GM19455 (cell line): Measurements from ENCODE around the gene SCYGR8.

Experiments used
- ATAC-seq: cut with Tn5 transposase; IDR thresholded peaks from one replicate; pipeline ENCODE4 v1.9.1; 2021; ENCODE audit not compliant: unreplicated experiment

The SCYGR8 gene

GRCh38 chr2:227761740-227762476, 16.2 kb downstream of the SCYGR8 start:
- ATAC-seq: no peak

- no peak for ATAC-seq
Measured at GRCh38 chr2:227765788-227766372, 20.2 kb downstream of the SCYGR8 start.

- ATAC-seq: peak; percentile 100
Measured at GRCh38 chr2:227766373-227766883, 20.7 kb downstream of the SCYGR8 start.

GRCh38 chr2:227767830-227768229, 22.1 kb downstream of the SCYGR8 start:
- ATAC-seq: no peak

- ATAC-seq: no peak
Measured at GRCh38 chr2:227772197-227772661, 26.5 kb downstream of the SCYGR8 start.

GRCh38 chr2:227772932-227773331, 27.2 kb downstream of the SCYGR8 start:
- ATAC-seq: no peak

- ATAC-seq: no peak
Measured at GRCh38 chr2:227774011-227774624, 28.4 kb downstream of the SCYGR8 start.

- ATAC-seq: no peak
Measured at GRCh38 chr2:227774895-227775842, 29.5 kb downstream of the SCYGR8 start.

GRCh38 chr2:227780981-227781615, 35.4 kb downstream of the SCYGR8 start:
- no peak for ATAC-seq

- ATAC-seq: no peak
Measured at GRCh38 chr2:227781841-227782240, 36.1 kb downstream of the SCYGR8 start.

GRCh38 chr2:227782804-227783203, 37.1 kb downstream of the SCYGR8 start:
- peak; percentile 17 for ATAC-seq

GRCh38 chr2:227783404-227784138, 37.9 kb downstream of the SCYGR8 start:
- ATAC-seq: peak; percentile 99

GRCh38 chr2:227785293-227785692, 39.6 kb downstream of the SCYGR8 start:
- no peak for ATAC-seq

GRCh38 chr2:227788561-227789018, 42.9 kb downstream of the SCYGR8 start:
- ATAC-seq: no peak

GRCh38 chr2:227789803-227790202, 44.1 kb downstream of the SCYGR8 start:
- peak; percentile 61 for ATAC-seq

GRCh38 chr2:227793148-227793712, 47.5 kb downstream of the SCYGR8 start:
- ATAC-seq: no peak
